Endodermal cell (in vitro differentiated cells): Measurements from ENCODE around the gene GSX1. TPM values are rescaled to one million over a fixed set of nuclear protein-coding genes. Genes with fewer than 3 reads are reported as not detected.

ENCODE experiments used
- DNase-seq: peaks from one replicate; pipeline ENCODE4 v3.0.0-alpha.2; 2017
- H3K27ac ChIP-seq: 2 replicates; pipeline ENCODE4 v1.5.1; 2013; ENCODE audit warnings: mild to moderate bottlenecking, low read depth, low read length, moderate library complexity
- H3K27me3 ChIP-seq: 2 replicates; pipeline ENCODE4 v1.6.1; 2013; ENCODE audit warnings: mild to moderate bottlenecking, low read length, moderate library complexity; ENCODE audit not compliant: insufficient read depth, control insufficient read depth, poor library complexity, severe bottlenecking
- H3K36me3 ChIP-seq: 2 replicates; pipeline ENCODE4 v1.7.0; 2013; ENCODE audit warnings: mild to moderate bottlenecking, low read length, moderate library complexity; ENCODE audit not compliant: control insufficient read depth, insufficient read depth
- H3K4me1 ChIP-seq: one replicate; pipeline ENCODE4 v1.7.0; 2013; ENCODE audit warnings: low read length; ENCODE audit not compliant: control insufficient read depth, insufficient read depth
- H3K4me3 ChIP-seq: 2 replicates; pipeline ENCODE4 v1.5.1; 2013; ENCODE audit warnings: mild to moderate bottlenecking, low read length, moderate library complexity
- H3K9ac ChIP-seq: 2 replicates; pipeline ENCODE4 v1.6.1; 2013; ENCODE audit warnings: mild to moderate bottlenecking, low read length, moderate library complexity; ENCODE audit not compliant: poor library complexity, severe bottlenecking; ENCODE audit errors: extremely low read depth
- H3K9me3 ChIP-seq: 2 replicates; pipeline ENCODE4 v1.6.1; 2013; ENCODE audit warnings: mild to moderate bottlenecking, low read length, moderate library complexity; ENCODE audit not compliant: control insufficient read depth
- H3K27ac Mint-ChIP-seq: 2 replicates; pipeline ENCODE4 v1.8.0; 2020; ENCODE audit warnings: mixed read lengths
- H3K27me3 Mint-ChIP-seq: 2 replicates; pipeline ENCODE4 v1.8.0; 2021; ENCODE audit warnings: mild to moderate bottlenecking, mixed read lengths; ENCODE audit not compliant: insufficient read depth
- H3K36me3 Mint-ChIP-seq: 2 replicates; pipeline ENCODE4 v1.8.0; 2020; ENCODE audit warnings: low read depth, mixed read lengths
- H3K4me1 Mint-ChIP-seq: 2 replicates; pipeline ENCODE4 v1.8.0; 2020; ENCODE audit warnings: mixed read lengths
- H3K4me3 Mint-ChIP-seq: 2 replicates; pipeline ENCODE4 v1.8.0; 2020; ENCODE audit warnings: mild to moderate bottlenecking, moderate library complexity, mixed read lengths
- H3K9me3 Mint-ChIP-seq: 2 replicates; pipeline ENCODE4 v1.8.0; 2020; ENCODE audit warnings: mild to moderate bottlenecking, mixed read lengths
- WGBS, 2 experiments: methylation state at CpG; one replicate each; pipeline versions ENCODE4 v1.1.5 to v1.1.7; 2013; ENCODE audit warnings: missing lambda C conversion rate in 2 of 2, mixed read lengths in 1 of 2; ENCODE audit not compliant: insufficient coverage in 1 of 2, insufficient read length in 1 of 2; 5-methylcytosine and 5-hydroxymethylcytosine counted together
- total RNA-seq, 2 donors: library from RNA; stranded (reverse); fragmentation: NEBNext Ultra II Directional in 1 of 2; extraction: Animal tissue kit (Norgen Biotek cat#: 25700) in 1 of 2; gene quantifications; 2 replicates in 1 of 2; 3 replicates in 1 of 2; pipeline ENCODE4 v1.2.1, GENCODE V29; 2021
- TF ChIP-seq, protein P1 (sequence below): fragments of 200-600 bp; sonication (generic); conservative IDR thresholded peaks from 2 replicates; pipeline ENCODE4 v1.5.0; 2021; ENCODE audit warnings: antibody characterized with exemption, mild to moderate bottlenecking

The GSX1 gene
- total RNA-seq, 2 donors from 2014 or later = not detected

GRCh38 chr13:27822873-27823311 is 30.6 kb downstream of the GSX1 start:
- no peaks in the 10 kb centered on the region for H3K36me3 Mint-ChIP-seq
- no peak overlapping the region for H3K27ac ChIP-seq
- no peak overlapping the region for H3K4me3 Mint-ChIP-seq
- H3K4me1 Mint-ChIP-seq = peaks cover 7% of the 10 kb centered on the region
- H3K27ac Mint-ChIP-seq = no peak overlapping the region
- no peaks in the 10 kb centered on the region for H3K9me3 ChIP-seq
- no peaks in the 10 kb centered on the region for H3K9me3 Mint-ChIP-seq
- WGBS, 2 experiments = 4% methylated on average over 7 to 18 of the region's 18 CpGs
- no peaks in the 10 kb centered on the region for H3K36me3 ChIP-seq
- no peak overlapping the region for H3K9ac ChIP-seq
- no peak for DNase-seq
- H3K27me3 ChIP-seq = peaks cover 97% of the 10 kb centered on the region
- no peaks in the 10 kb centered on the region for H3K4me1 ChIP-seq
- no peak overlapping the region for H3K4me3 ChIP-seq
- TF ChIP-seq, protein P1, sequence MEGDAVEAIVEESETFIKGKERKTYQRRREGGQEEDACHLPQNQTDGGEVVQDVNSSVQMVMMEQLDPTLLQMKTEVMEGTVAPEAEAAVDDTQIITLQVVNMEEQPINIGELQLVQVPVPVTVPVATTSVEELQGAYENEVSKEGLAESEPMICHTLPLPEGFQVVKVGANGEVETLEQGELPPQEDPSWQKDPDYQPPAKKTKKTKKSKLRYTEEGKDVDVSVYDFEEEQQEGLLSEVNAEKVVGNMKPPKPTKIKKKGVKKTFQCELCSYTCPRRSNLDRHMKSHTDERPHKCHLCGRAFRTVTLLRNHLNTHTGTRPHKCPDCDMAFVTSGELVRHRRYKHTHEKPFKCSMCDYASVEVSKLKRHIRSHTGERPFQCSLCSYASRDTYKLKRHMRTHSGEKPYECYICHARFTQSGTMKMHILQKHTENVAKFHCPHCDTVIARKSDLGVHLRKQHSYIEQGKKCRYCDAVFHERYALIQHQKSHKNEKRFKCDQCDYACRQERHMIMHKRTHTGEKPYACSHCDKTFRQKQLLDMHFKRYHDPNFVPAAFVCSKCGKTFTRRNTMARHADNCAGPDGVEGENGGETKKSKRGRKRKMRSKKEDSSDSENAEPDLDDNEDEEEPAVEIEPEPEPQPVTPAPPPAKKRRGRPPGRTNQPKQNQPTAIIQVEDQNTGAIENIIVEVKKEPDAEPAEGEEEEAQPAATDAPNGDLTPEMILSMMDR = no peak
- H3K27me3 Mint-ChIP-seq = peaks cover 97% of the 10 kb centered on the region

DNA sequence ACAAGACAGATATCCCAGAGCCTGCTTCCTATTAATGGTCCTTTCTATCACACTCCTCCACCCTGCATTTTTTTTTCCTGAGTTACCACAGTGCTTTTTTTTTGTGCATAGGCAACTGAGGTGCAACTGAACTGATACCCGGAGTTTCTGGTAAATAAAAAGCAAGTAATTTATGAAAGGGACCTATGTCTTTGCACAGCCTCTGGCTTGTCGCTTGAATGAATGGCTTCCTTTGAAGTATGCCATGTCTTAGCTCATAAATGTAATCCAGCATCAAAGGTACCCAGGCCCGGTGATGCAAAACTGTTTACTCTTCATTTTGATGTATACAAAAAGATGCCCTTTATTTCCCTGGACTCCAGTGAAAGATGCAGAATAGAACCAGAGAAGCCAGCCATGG is 31.8 kb downstream of the GSX1 start:
- Histone ChIP-seq H3K4me3 (no peak overlapping the region), H3K27me3 (peaks cover 98% of the 10 kb centered on the region), H3K9ac (no peak overlapping the region), H3K9me3 (no peaks in the 10 kb centered on the region), H3K27ac (no peak overlapping the region), H3K36me3 (no peaks in the 10 kb centered on the region), H3K4me1 (no peaks in the 10 kb centered on the region)
- WGBS, 2 experiments = 31 to 52% methylated on average over 3 of the region's 3 CpGs
- Mint-ChIP-seq H3K4me3 (no peak overlapping the region), H3K27ac (no peak overlapping the region), H3K27me3 (peaks cover 99% of the 10 kb centered on the region), H3K9me3 (no peaks in the 10 kb centered on the region), H3K36me3 (no peaks in the 10 kb centered on the region), H3K4me1 (peaks cover 7% of the 10 kb centered on the region)
- no peak for DNase-seq
- TF ChIP-seq, protein P1 = no peak

- no peaks in the 10 kb centered on the region for H3K9me3 Mint-ChIP-seq
- H3K36me3 ChIP-seq = no peaks in the 10 kb centered on the region
- TF ChIP-seq, protein P1 = no peak
- no peaks in the 10 kb centered on the region for H3K36me3 Mint-ChIP-seq
- H3K4me1 Mint-ChIP-seq = peaks cover 5% of the 10 kb centered on the region
- no peak overlapping the region for H3K9ac ChIP-seq
- no peaks in the 10 kb centered on the region for H3K9me3 ChIP-seq
- peaks cover 99% of the 10 kb centered on the region for H3K27me3 Mint-ChIP-seq
- no peak for DNase-seq
- no peak overlapping the region for H3K4me3 ChIP-seq
- H3K4me1 ChIP-seq = no peaks in the 10 kb centered on the region
- peaks cover 98% of the 10 kb centered on the region for H3K27me3 ChIP-seq
- WGBS, 2 experiments = 45 to 54% methylated on average over 4 to 5 of the region's 5 CpGs
- no peak overlapping the region for H3K27ac ChIP-seq
- no peak overlapping the region for H3K4me3 Mint-ChIP-seq
- no peak overlapping the region for H3K27ac Mint-ChIP-seq
These were observed 32.8 kb downstream of the GSX1 start for GRCh38 chr13:27825072-27825471.
